H1 (cell line): ENCODE measurements around the gene SPAAR.

Experiments
- BACH1 ChIP-seq: IDR thresholded peaks from 2 replicates; pipeline ENCODE4 v1.6.1; 2012; ENCODE audit warnings: low read length, improper control_type of control experiment
- CHD2 ChIP-seq: IDR thresholded peaks from 2 replicates; pipeline ENCODE4 v1.6.1; 2012; ENCODE audit warnings: low read length, improper control_type of control experiment
- CREB1 ChIP-seq: IDR thresholded peaks from 2 replicates; pipeline ENCODE4 v1.6.1; 2012; ENCODE audit warnings: inconsistent platforms
- CTCF ChIP-seq, 3 experiments: IDR thresholded peaks; 1 replicate in 2 of 3; 2 replicates in 1 of 3; pipeline versions ENCODE4 v1.5.1 to v1.6.1; 2011; ENCODE audit warnings: low read length in 3 of 3, mild to moderate bottlenecking in 3 of 3, inconsistent platforms in 2 of 3, low read depth in 1 of 3, moderate library complexity in 1 of 3; ENCODE audit not compliant: insufficient read depth in 1 of 3; ENCODE audit errors: control extremely low read depth in 1 of 3
- EP300 ChIP-seq, 2 experiments: IDR thresholded peaks; 1 replicate in 1 of 2; 2 replicates in 1 of 2; pipeline ENCODE4 v1.6.1; 2011 to 2012; ENCODE audit warnings: low read depth in 2 of 2, low read length in 2 of 2, mild to moderate bottlenecking in 2 of 2, borderline replicate concordance in 1 of 2, inconsistent platforms in 1 of 2, moderate library complexity in 1 of 2
- EZH2 ChIP-seq: fragments of 200-600 bp; sonication (generic); IDR thresholded peaks from 2 replicates; pipeline ENCODE4 v1.7.1; 2012; ENCODE audit warnings: low read depth, mild to moderate bottlenecking, moderate library complexity, low read length, inconsistent platforms; ENCODE audit not compliant: severe bottlenecking
- GABPA ChIP-seq: IDR thresholded peaks from 2 replicates; pipeline ENCODE4 v1.6.1; 2011; ENCODE audit warnings: mild to moderate bottlenecking, low read length, moderate library complexity, borderline replicate concordance; ENCODE audit not compliant: insufficient read depth
- POLR2A ChIP-seq, 2 experiments: IDR thresholded peaks; 1 replicate in 1 of 2; 2 replicates in 1 of 2; pipeline ENCODE4 v1.6.1; 2011; ENCODE audit warnings: low read depth in 2 of 2, low read length in 2 of 2, mild to moderate bottlenecking in 2 of 2; ENCODE audit errors: control extremely low read depth in 1 of 2
- POLR2AphosphoS5 ChIP-seq: IDR thresholded peaks from 2 replicates; pipeline ENCODE4 v1.6.1; 2011; ENCODE audit warnings: low read depth, low read length
- RFX5 ChIP-seq: IDR thresholded peaks from 2 replicates; pipeline ENCODE4 v1.6.1; 2011; ENCODE audit warnings: low read depth, low read length, improper control_type of control experiment, borderline replicate concordance
- SIN3A ChIP-seq, 2 experiments: IDR thresholded peaks in 1 of 2; conservative IDR thresholded peaks in 1 of 2; 2 replicates each; pipeline ENCODE4 v1.6.1; 2011 to 2012; ENCODE audit warnings: low read length in 2 of 2, improper control_type of control experiment in 1 of 2, low read depth in 1 of 2, mild to moderate bottlenecking in 1 of 2
- SP2 ChIP-seq: IDR thresholded peaks from 2 replicates; pipeline ENCODE4 v1.6.1; 2012; ENCODE audit warnings: mild to moderate bottlenecking, low read length, inconsistent platforms
- TBP ChIP-seq: IDR thresholded peaks from 2 replicates; pipeline ENCODE4 v1.6.1; 2011; ENCODE audit warnings: low read depth, low read length, improper control_type of control experiment

GRCh38 chr9:35867538-35867937, 41.8 kb upstream of the SPAAR start:
- no peak for TF ChIP-seq SP2
- no peak for TF ChIP-seq CTCF (IDR thresholded peaks at IDR 0.05; ENCODE audit: control extremely low read depth in 1 of 3, insufficient read depth in 1 of 3, low read depth in 1 of 3, low read length in 3 of 3)
- TF ChIP-seq CHD2: no peak
- TF ChIP-seq POLR2A (IDR thresholded peaks at IDR 0.05; ENCODE audit: control extremely low read depth in 1 of 2, low read depth in 2 of 2, low read length in 2 of 2): no peak
- TF ChIP-seq RFX5: no peak
- TF ChIP-seq TBP: no peak
- no peak for TF ChIP-seq EZH2
- no peak for TF ChIP-seq POLR2AphosphoS5
- no peak for TF ChIP-seq GABPA
- no peak for TF ChIP-seq CREB1
- no peak for TF ChIP-seq EP300 (IDR thresholded peaks at IDR 0.05; ENCODE audit: borderline replicate concordance in 1 of 2, low read depth in 2 of 2, low read length in 2 of 2)
- TF ChIP-seq SIN3A (conservative IDR thresholded peaks at IDR 0.05 in 1 of 2, IDR thresholded peaks at IDR 0.05 in 1 of 2; ENCODE audit: low read depth in 1 of 2, low read length in 2 of 2): no peak
- TF ChIP-seq BACH1: no peak
